Measurements from ENCODE around the gene SHISAL2A.
A peak's percentile ranks its signal among the peaks of the same experiment; 100 is the strongest.
"Not testable (repeated sequence)": the region's sequence is repeated elsewhere in the genome, so short reads cannot be mapped to it uniquely, and the experiment has no call there.

Gene SHISAL2A

GRCh38 chr1:52683367-52683940 lies 50.5 kb downstream of the SHISAL2A start:
- H3K23ac ChIP-seq (ENCODE audit: low read depth, low read length, poor library complexity) = no peak overlapping the region
- H3K27ac ChIP-seq (replicated peaks; ENCODE audit: low read length) = no peak overlapping the region
- no peak overlapping the region for H3K9ac ChIP-seq (ENCODE audit: low read depth, low read length, poor library complexity)

GRCh38 chr1:52684545-52684944 lies 51.6 kb downstream of the SHISAL2A start:
- H4K91ac ChIP-seq (ENCODE audit: low read depth, low read length, poor library complexity) = no peak overlapping the region
- no peak overlapping the region for H3K23ac ChIP-seq (ENCODE audit: low read depth, low read length, poor library complexity)
- no peak overlapping the region for H2BK120ac ChIP-seq (ENCODE audit: low read depth, low read length)
- H2BK15ac ChIP-seq (ENCODE audit: low read length) = no peak overlapping the region
- WGBS, 2 donors (ENCODE audit: extremely low coverage in 2 of 2, insufficient read length in 2 of 2, insufficient replicate concordance in 1 of 2) = no CpG with 5 or more reads among the region's 1 CpG
- no peak overlapping the region for H3K18ac ChIP-seq (ENCODE audit: low read length)
- H3K4me2 ChIP-seq (ENCODE audit: insufficient read depth, low read length, poor library complexity, severe bottlenecking) = no peak overlapping the region
- no peak overlapping the region for H3K27ac ChIP-seq (replicated peaks; ENCODE audit: low read length)
- H2BK12ac ChIP-seq (ENCODE audit: low read length) = no peak overlapping the region
- no peak overlapping the region for H3K9ac ChIP-seq (ENCODE audit: low read depth, low read length, poor library complexity)
- H3K4ac ChIP-seq (ENCODE audit: low read length) = no peak overlapping the region
- no peak overlapping the region for H3K4me3 ChIP-seq (ENCODE audit: low read length in 2 of 2)
- H3K14ac ChIP-seq (ENCODE audit: low read length) = no peak overlapping the region
- no peaks in the 10 kb centered on the region for H3K27me3 ChIP-seq (ENCODE audit: control insufficient read depth in 3 of 3, insufficient read depth in 3 of 3, low read depth in 1 of 3, low read length in 3 of 3)
- H3K79me1 ChIP-seq (ENCODE audit: low read depth, low read length) = no peaks in the 10 kb centered on the region
- no peak for DNase-seq (ENCODE audit: low spot score)
- H4K8ac ChIP-seq (ENCODE audit: low read depth, low read length) = no peak overlapping the region
- H2BK5ac ChIP-seq (ENCODE audit: low read length) = no peak overlapping the region
- H3K36me3 ChIP-seq (replicated peaks in 1 of 2; ENCODE audit: control insufficient read depth in 2 of 2, insufficient read depth in 2 of 2, low read length in 2 of 2) = peaks cover 15 to 38% of the 10 kb centered on the region in 2 donors
- no peak overlapping the region for H2AFZ ChIP-seq (ENCODE audit: low read length)
- H3K4me1 ChIP-seq (ENCODE audit: control insufficient read depth in 2 of 2, insufficient read depth in 1 of 2, low read depth in 1 of 2, low read length in 2 of 2) = no peaks in the 10 kb centered on the region
- no peak overlapping the region for H2AK5ac ChIP-seq (ENCODE audit: low read depth, low read length)
- H3K9me3 ChIP-seq (replicated peaks in 1 of 2; ENCODE audit: control insufficient read depth in 2 of 2, insufficient read depth in 1 of 2, low read depth in 1 of 2, low read length in 2 of 2) = no peaks in the 10 kb centered on the region

More at GRCh38 chr1:52683367-52683940, 50.5 kb downstream of the SHISAL2A start:
- peaks cover 13 to 33% of the 10 kb centered on the region in 2 donors for H3K36me3 ChIP-seq (replicated peaks in 1 of 2; ENCODE audit: control insufficient read depth in 2 of 2, insufficient read depth in 2 of 2, low read length in 2 of 2)
- no peak overlapping the region for H2BK120ac ChIP-seq (ENCODE audit: low read depth, low read length)
- no peak overlapping the region for H3K4me2 ChIP-seq (ENCODE audit: insufficient read depth, low read length, poor library complexity, severe bottlenecking)
- peaks cover 6 to 8% of the 10 kb centered on the region in 2 donors for H3K4me1 ChIP-seq (ENCODE audit: control insufficient read depth in 2 of 2, insufficient read depth in 1 of 2, low read depth in 1 of 2, low read length in 2 of 2)
- DNase-seq (ENCODE audit: low spot score) = no peak
- WGBS, 2 donors (ENCODE audit: extremely low coverage in 2 of 2, insufficient read length in 2 of 2, insufficient replicate concordance in 1 of 2) = no CpG with 5 or more reads among the region's 4 CpGs
- H4K91ac ChIP-seq (ENCODE audit: low read depth, low read length, poor library complexity) = no peak overlapping the region
- no peaks in the 10 kb centered on the region for H3K9me3 ChIP-seq (replicated peaks in 1 of 2; ENCODE audit: control insufficient read depth in 2 of 2, insufficient read depth in 1 of 2, low read depth in 1 of 2, low read length in 2 of 2)
- no peak overlapping the region for H2AFZ ChIP-seq (ENCODE audit: low read length)
- no peak overlapping the region for H4K8ac ChIP-seq (ENCODE audit: low read depth, low read length)
- H2BK15ac ChIP-seq (ENCODE audit: low read length) = no peak overlapping the region
- H3K18ac ChIP-seq (ENCODE audit: low read length) = no peak overlapping the region
- H3K14ac ChIP-seq (ENCODE audit: low read length) = no peak overlapping the region
- no peaks in the 10 kb centered on the region for H3K79me1 ChIP-seq (ENCODE audit: low read depth, low read length)
- H3K4ac ChIP-seq (ENCODE audit: low read length) = no peak overlapping the region
- H2AK5ac ChIP-seq (ENCODE audit: low read depth, low read length) = no peak overlapping the region
- no peaks in the 10 kb centered on the region for H3K27me3 ChIP-seq (ENCODE audit: control insufficient read depth in 3 of 3, insufficient read depth in 3 of 3, low read depth in 1 of 3, low read length in 3 of 3)
- H2BK5ac ChIP-seq (ENCODE audit: low read length) = no peak overlapping the region
- H2BK12ac ChIP-seq (ENCODE audit: low read length) = no peak overlapping the region
- H3K4me3 ChIP-seq (ENCODE audit: low read length in 2 of 2) = no peak overlapping the region

- not testable (repeated sequence) for H3K9me3 ChIP-seq (replicated peaks in 1 of 2; ENCODE audit: control insufficient read depth in 2 of 2, insufficient read depth in 1 of 2, low read depth in 1 of 2, low read length in 2 of 2); H3K14ac ChIP-seq (ENCODE audit: low read length); H3K27me3 ChIP-seq (ENCODE audit: control insufficient read depth in 3 of 3, insufficient read depth in 3 of 3, low read depth in 1 of 3, low read length in 3 of 3); H2BK12ac ChIP-seq (ENCODE audit: low read length); H4K91ac ChIP-seq (ENCODE audit: low read depth, low read length, poor library complexity); H3K4me3 ChIP-seq (ENCODE audit: low read length in 2 of 2); H2AK5ac ChIP-seq (ENCODE audit: low read depth, low read length); H3K18ac ChIP-seq (ENCODE audit: low read length); H2BK15ac ChIP-seq (ENCODE audit: low read length); H3K4me2 ChIP-seq (ENCODE audit: insufficient read depth, low read length, poor library complexity, severe bottlenecking); H4K8ac ChIP-seq (ENCODE audit: low read depth, low read length); H3K79me1 ChIP-seq (ENCODE audit: low read depth, low read length); H2BK5ac ChIP-seq (ENCODE audit: low read length); H3K9ac ChIP-seq (ENCODE audit: low read depth, low read length, poor library complexity); H3K4me1 ChIP-seq (ENCODE audit: control insufficient read depth in 2 of 2, insufficient read depth in 1 of 2, low read depth in 1 of 2, low read length in 2 of 2); H3K23ac ChIP-seq (ENCODE audit: low read depth, low read length, poor library complexity); H3K27ac ChIP-seq (replicated peaks; ENCODE audit: low read length); H2BK120ac ChIP-seq (ENCODE audit: low read depth, low read length); H3K4ac ChIP-seq (ENCODE audit: low read length)
- Histone ChIP-seq H3K36me3 (replicated peaks in 1 of 2; ENCODE audit: control insufficient read depth in 2 of 2, insufficient read depth in 2 of 2, low read length in 2 of 2) (peaks cover 16 to 54% of the 10 kb centered on the region in 2 donors), H2AFZ (ENCODE audit: low read length) (peak overlapping the region; percentile 12)
- WGBS, 2 donors (ENCODE audit: extremely low coverage in 2 of 2, insufficient read length in 2 of 2, insufficient replicate concordance in 1 of 2) = no CpG with 5 or more reads among the region's 17 CpGs
- DNase-seq (ENCODE audit: low spot score) = peak; percentile 64
Observed at GRCh38 chr1:52686261-52686751, 53.3 kb downstream of the SHISAL2A start.

DNA sequence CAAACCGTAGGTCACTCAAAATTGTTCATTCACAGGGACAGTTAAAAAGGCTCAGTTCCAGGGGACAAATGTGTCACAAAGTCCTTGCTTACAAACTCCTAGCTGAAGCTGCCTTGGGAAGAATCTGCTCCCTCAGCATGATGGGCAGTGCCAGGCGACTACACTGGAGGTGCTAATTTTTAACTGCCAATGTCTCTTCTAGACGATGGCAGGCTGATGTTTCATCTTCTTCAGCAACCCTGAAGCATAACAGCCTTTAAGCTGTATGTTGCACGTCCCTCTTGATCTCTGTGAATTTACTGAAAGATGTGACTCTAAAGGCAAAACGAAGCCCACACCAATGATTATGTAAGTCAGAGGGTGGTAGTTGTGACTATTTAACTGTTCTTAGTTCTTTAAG lies 53.9 kb downstream of the SHISAL2A start:
- DNase-seq (ENCODE audit: low spot score) = no peak
- WGBS, 2 donors (ENCODE audit: extremely low coverage in 2 of 2, insufficient read length in 2 of 2, insufficient replicate concordance in 1 of 2) = no CpG with 5 or more reads among the region's 5 CpGs

More for the DNA sequence above, 53.9 kb downstream of the SHISAL2A start:
- Histone ChIP-seq H3K36me3 (replicated peaks in 1 of 2; ENCODE audit: control insufficient read depth in 2 of 2, insufficient read depth in 2 of 2, low read length in 2 of 2) (peaks cover 17 to 58% of the 10 kb centered on the region in 2 donors), H2BK5ac (ENCODE audit: low read length) (no peak overlapping the region), H3K27me3 (ENCODE audit: control insufficient read depth in 3 of 3, insufficient read depth in 3 of 3, low read depth in 1 of 3, low read length in 3 of 3) (no peaks in the 10 kb centered on the region), H2BK120ac (ENCODE audit: low read depth, low read length) (no peak overlapping the region), H4K8ac (ENCODE audit: low read depth, low read length) (no peak overlapping the region), H2AK5ac (ENCODE audit: low read depth, low read length) (no peak overlapping the region), H3K18ac (ENCODE audit: low read length) (no peak overlapping the region), H3K9ac (ENCODE audit: low read depth, low read length, poor library complexity) (no peak overlapping the region), H3K14ac (ENCODE audit: low read length) (no peak overlapping the region), H2BK12ac (ENCODE audit: low read length) (no peak overlapping the region), H3K4me2 (ENCODE audit: insufficient read depth, low read length, poor library complexity, severe bottlenecking) (no peak overlapping the region), H3K4me3 (ENCODE audit: low read length in 2 of 2) (no peak overlapping the region), H2BK15ac (ENCODE audit: low read length) (no peak overlapping the region), H3K27ac (replicated peaks; ENCODE audit: low read length) (no peak overlapping the region), H3K9me3 (replicated peaks in 1 of 2; ENCODE audit: control insufficient read depth in 2 of 2, insufficient read depth in 1 of 2, low read depth in 1 of 2, low read length in 2 of 2) (no peaks in the 10 kb centered on the region), H3K79me1 (ENCODE audit: low read depth, low read length) (no peaks in the 10 kb centered on the region), H4K91ac (ENCODE audit: low read depth, low read length, poor library complexity) (no peak overlapping the region), H3K4ac (ENCODE audit: low read length) (no peak overlapping the region), H2AFZ (ENCODE audit: low read length) (no peak overlapping the region), H3K23ac (ENCODE audit: low read depth, low read length, poor library complexity) (no peak overlapping the region), H3K4me1 (ENCODE audit: control insufficient read depth in 2 of 2, insufficient read depth in 1 of 2, low read depth in 1 of 2, low read length in 2 of 2) (no peaks in the 10 kb centered on the region)

Measured in neuronal stem cell (in vitro differentiated cells).